ENCODE results near the gene RALBP1. TPM values are rescaled to one million over a fixed set of nuclear protein-coding genes. Genes with fewer than 3 reads are reported as not detected.

Gene RALBP1
- total and polyA plus RNA-seq, 9 of the 15 experiments (the other 6 are each of a cell fraction or from before 2014, with no cell fraction given) = 10.9 to 70.0 (median 61.3) TPM

DNA sequence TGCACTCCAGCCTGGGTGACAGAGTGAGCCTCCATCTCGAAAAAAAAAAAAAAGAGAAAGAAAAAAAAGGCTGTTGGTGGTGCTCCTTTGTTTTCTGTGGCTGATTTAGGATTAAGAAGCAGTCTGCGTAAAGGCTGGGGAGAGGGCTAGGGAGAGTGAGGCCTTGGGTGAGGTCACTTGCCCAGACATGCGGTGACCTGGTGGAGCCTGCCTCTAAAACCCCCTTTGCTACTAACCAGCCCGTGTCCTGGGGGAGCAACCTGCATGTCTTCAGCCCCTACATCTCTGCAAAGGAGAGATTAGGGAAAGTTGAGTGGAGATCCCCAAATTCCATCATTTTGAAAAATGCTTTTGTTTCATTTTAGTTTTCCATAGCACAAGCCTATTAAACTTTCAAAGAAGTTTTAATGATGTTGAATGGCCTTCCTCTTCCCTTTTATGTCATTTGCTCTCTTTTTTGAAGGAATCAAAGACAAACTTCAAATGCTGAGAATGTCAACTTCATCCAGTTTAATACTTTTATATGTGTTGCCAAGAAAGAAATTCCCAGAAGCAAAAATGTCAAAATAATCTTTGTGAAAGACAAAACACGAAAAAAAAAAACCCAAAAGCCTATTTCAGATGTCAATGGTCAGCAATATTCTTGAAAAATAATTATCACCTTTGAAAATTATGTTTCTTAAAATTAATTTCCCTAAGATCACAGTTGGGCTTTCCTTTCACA, 38.9 kb upstream of the RALBP1 start:
- Histone ChIP-seq H3K9me1 (ENCODE audit: control insufficient read depth, insufficient read depth, low read length) (no peaks in the 10 kb centered on the region), H4K20me1 (replicated peaks; ENCODE audit: control insufficient read depth, insufficient read depth, low read length) (no peaks in the 10 kb centered on the region), H2AFZ (ENCODE audit: low read depth, low read length) (peak overlapping the region; percentile 66), H3K79me2 (ENCODE audit: control insufficient read depth, insufficient read depth, low read length) (no peaks in the 10 kb centered on the region), H3K4me3 (no peak overlapping the region), H3K27ac (ENCODE audit: extremely low read depth, low read depth, low read length) (no peak overlapping the region), H3K4me1 (replicated peaks in 1 of 2; ENCODE audit: control insufficient read depth in 2 of 2, insufficient read depth in 2 of 2, low read length in 2 of 2) (peaks cover 4 to 5% of the 10 kb centered on the region in 2 experiments; a peak in 2 of 5 replicates), H3K9ac (ENCODE audit: insufficient read depth in 1 of 2, low read depth in 2 of 2, low read length in 2 of 2) (no peak overlapping the region), H3K9me3 (replicated peaks; ENCODE audit: control insufficient read depth, insufficient read depth, low read depth, low read length) (0 out of 2 replicates have a peak, but pooled peaks cover 3% of the 10 kb centered on the region), H3K4me2 (ENCODE audit: insufficient read depth, low read length) (no peak overlapping the region), H3K36me3 (ENCODE audit: control insufficient read depth, insufficient read depth, low read length) (no peaks in the 10 kb centered on the region), H3K27me3 (ENCODE audit: control insufficient read depth in 2 of 2, insufficient read depth in 2 of 2, low read length in 2 of 2) (no peaks in the 10 kb centered on the region)
- intact Hi-C loops (cut with micrococcal nuclease) (no loop called here), in situ Hi-C loops (cut with MboI) (no loop called here)
- ChIA-PET POLR2A (interaction anchor here (1.0 kb wide), 1 partner anchor 14 kb away, joined by 3 read pairs; no protein-coding TSS in a partner anchor), CTCF (ENCODE audit: low intra/inter-chr PET ratio) (no interaction called here)
- DNase-seq (ENCODE audit: extremely low read depth in 1 of 4, low spot score in 3 of 4) (no peak), ATAC-seq (peak; percentile 25; the same call in 2 of the 3 replicates), FAIRE-seq (no peak)
- BruUV-seq (replicated peaks) = no TSS peak
- no peak for TF ChIP-seq CREB1 (IDR thresholded peaks at IDR 0.05)
- no peak for TF ChIP-seq CREB1 (CRISPR knock-in tag; IDR thresholded peaks at IDR 0.05)
- TF ChIP-seq BHLHE40 (IDR thresholded peaks at IDR 0.05; ENCODE audit: low read length) = no peak
- TF ChIP-seq KDM5B (IDR thresholded peaks at IDR 0.05; ENCODE audit: insufficient replicate concordance, low read depth, low read length) = no peak
- no peak for TF ChIP-seq RBM25 (IDR thresholded peaks at IDR 0.05; ENCODE audit: low read depth, low read length, severe bottlenecking)
- TF ChIP-seq, protein P1, sequence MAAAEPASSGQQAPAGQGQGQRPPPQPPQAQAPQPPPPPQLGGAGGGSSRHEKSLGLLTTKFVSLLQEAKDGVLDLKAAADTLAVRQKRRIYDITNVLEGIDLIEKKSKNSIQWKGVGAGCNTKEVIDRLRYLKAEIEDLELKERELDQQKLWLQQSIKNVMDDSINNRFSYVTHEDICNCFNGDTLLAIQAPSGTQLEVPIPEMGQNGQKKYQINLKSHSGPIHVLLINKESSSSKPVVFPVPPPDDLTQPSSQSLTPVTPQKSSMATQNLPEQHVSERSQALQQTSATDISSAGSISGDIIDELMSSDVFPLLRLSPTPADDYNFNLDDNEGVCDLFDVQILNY (CRISPR knock-in tag; IDR thresholded peaks at IDR 0.05) = no peak
- TF ChIP-seq ZNF316 (IDR thresholded peaks at IDR 0.05) = peak; percentile 36; the same call in 1 of the 2 replicates
- WGBS (ENCODE audit: insufficient coverage, low coverage, missing lambda C conversion rate) = 42% methylated on average over 4 of the region's 5 CpGs

Data from K562 (cell line).